ENCODE measurements around the gene RALGPS2. TPM values are rescaled to one million over a fixed set of nuclear protein-coding genes. Genes with fewer than 3 reads are reported as not detected.
"Not testable (repeated sequence)": the region's sequence is repeated elsewhere in the genome, so short reads cannot be mapped to it uniquely, and the experiment has no call there.

RALGPS2 gene
- total and polyA plus RNA-seq, 2 experiments from 2014 or later = 18.1 to 49.6 TPM

DNA sequence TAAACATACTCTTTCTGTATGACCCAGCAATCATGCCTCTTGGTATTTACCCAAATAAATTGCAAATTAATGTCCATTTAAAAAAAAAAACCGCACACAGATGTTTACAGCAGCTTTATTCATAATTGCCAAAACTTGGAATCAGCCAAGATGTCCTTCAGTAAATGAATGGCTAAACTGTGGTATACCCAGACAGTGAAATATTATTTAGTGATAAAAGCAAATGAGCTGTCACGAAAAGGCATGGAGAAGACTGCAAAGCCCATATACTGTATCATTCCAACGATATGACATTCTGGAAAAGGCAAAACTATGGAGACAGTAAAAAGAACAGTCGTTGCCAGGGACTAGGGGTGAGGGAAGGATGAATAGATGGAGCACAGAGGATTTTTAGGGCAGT, 223.6 kb downstream of the RALGPS2 start:
- no peaks in the 10 kb centered on the region for H3K27me3 ChIP-seq (replicated peaks; ENCODE audit: insufficient read depth)
- no peak for DNase-seq
- no peak overlapping the region for H3K27ac ChIP-seq
- no peaks in the 10 kb centered on the region for H4K20me1 ChIP-seq (ENCODE audit: insufficient read depth)
- no peak overlapping the region for H2AFZ ChIP-seq
- H3K4me1 ChIP-seq (ENCODE audit: insufficient read depth) = no peaks in the 10 kb centered on the region; the same call in 1 of the 2 replicates
- H3F3A ChIP-seq (ENCODE audit: insufficient read depth) = 0 out of 2 replicates have a peak, but pooled peaks cover 5% of the 10 kb centered on the region
- no peaks in the 10 kb centered on the region for H3K36me3 ChIP-seq (ENCODE audit: low read depth)
- no peaks in the 10 kb centered on the region for H3K9me3 ChIP-seq (ENCODE audit: low read depth)
- in situ Hi-C loops (cut with MboI) = no loop called here
- H3K79me2 ChIP-seq (ENCODE audit: insufficient read depth) = no peaks in the 10 kb centered on the region
- no peak for TF ChIP-seq EZH2phosphoT487 (IDR thresholded peaks at IDR 0.05; ENCODE audit: insufficient read depth, low read depth)
- TF ChIP-seq EZH2 (IDR thresholded peaks at IDR 0.05; ENCODE audit: insufficient read depth, poor library complexity, severe bottlenecking) = no peak
- 88 to 90% methylated on average over 4 of the region's 4 CpGs for WGBS, 2 experiments (ENCODE audit: low coverage in 1 of 2, low lambda C conversion rate in 2 of 2, missing lambda C conversion rate in 2 of 2)
- H3K4me2 ChIP-seq (ENCODE audit: unreplicated experiment) = no peak overlapping the region
- no peak overlapping the region for H3K9ac ChIP-seq
- H3K9me2 ChIP-seq (ENCODE audit: insufficient read depth) = no peaks in the 10 kb centered on the region
- H3K4me3 ChIP-seq = no peak overlapping the region

DNA sequence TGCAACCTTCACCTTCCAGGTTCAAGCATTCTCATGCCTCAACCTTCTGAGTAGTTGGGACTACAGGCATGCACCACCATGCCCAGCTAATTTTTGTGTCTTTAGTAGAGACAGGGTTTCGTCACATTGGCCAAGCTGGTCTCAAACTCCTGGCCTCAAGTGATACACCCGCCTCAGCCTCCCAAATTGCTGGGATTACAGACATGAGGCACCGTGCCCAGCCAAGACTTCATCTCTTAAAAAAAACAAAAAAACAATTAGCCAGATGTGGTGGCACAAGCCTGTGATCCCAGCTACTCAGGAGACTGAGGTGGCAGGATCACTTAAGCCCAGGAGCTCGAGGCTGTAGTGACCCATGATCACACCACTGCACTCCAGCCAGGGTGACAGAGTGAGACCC, 224.8 kb downstream of the RALGPS2 start:
- H3K4me1 ChIP-seq (ENCODE audit: insufficient read depth); H3K9me2 ChIP-seq (ENCODE audit: insufficient read depth); H3F3A ChIP-seq (ENCODE audit: insufficient read depth); H3K27ac ChIP-seq; H2AFZ ChIP-seq; H3K36me3 ChIP-seq (ENCODE audit: low read depth); H3K79me2 ChIP-seq (ENCODE audit: insufficient read depth); DNase-seq; H4K20me1 ChIP-seq (ENCODE audit: insufficient read depth); H3K4me3 ChIP-seq; in situ Hi-C loops (cut with MboI); H3K27me3 ChIP-seq (replicated peaks; ENCODE audit: insufficient read depth); H3K9ac ChIP-seq; H3K9me3 ChIP-seq (ENCODE audit: low read depth); H3K4me2 ChIP-seq (ENCODE audit: unreplicated experiment): not testable (repeated sequence)
- 39 to 50% methylated on average over 4 of the region's 4 CpGs for WGBS, 2 experiments (ENCODE audit: low coverage in 1 of 2, low lambda C conversion rate in 2 of 2, missing lambda C conversion rate in 2 of 2)

DNA sequence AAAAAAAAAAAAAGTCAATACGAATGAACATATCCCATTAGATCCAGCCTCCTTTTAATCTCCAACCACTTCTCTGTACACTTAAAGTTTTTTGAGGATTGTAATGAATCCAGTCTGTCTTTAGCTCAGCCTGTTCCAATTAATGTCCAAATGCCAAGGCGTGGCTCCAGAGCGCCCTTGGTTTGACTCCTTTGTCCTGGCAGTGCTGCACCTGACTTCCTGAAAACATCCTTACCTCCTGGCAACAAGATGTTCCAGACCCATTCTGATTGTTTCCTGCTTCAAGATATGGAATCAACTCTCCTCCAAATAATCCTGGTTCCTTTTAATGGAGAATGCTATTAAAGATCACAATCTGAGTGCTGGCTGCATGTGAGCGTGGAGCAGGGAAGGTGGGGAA, 226.6 kb downstream of the RALGPS2 start:
- H3K9me3 ChIP-seq (ENCODE audit: low read depth) = no peaks in the 10 kb centered on the region
- no peak overlapping the region for H3K4me3 ChIP-seq
- 0 out of 2 replicates have a peak, but pooled peaks cover 5% of the 10 kb centered on the region for H3F3A ChIP-seq (ENCODE audit: insufficient read depth)
- no peaks in the 10 kb centered on the region for H3K9me2 ChIP-seq (ENCODE audit: insufficient read depth)
- H3K4me2 ChIP-seq (ENCODE audit: unreplicated experiment) = no peak overlapping the region
- no peak overlapping the region for H3K9ac ChIP-seq
- no peaks in the 10 kb centered on the region for H3K36me3 ChIP-seq (ENCODE audit: low read depth)
- no peak overlapping the region for H3K27ac ChIP-seq
- H3K79me2 ChIP-seq (ENCODE audit: insufficient read depth) = no peaks in the 10 kb centered on the region
- no peaks in the 10 kb centered on the region for H4K20me1 ChIP-seq (ENCODE audit: insufficient read depth)
- no peaks in the 10 kb centered on the region for H3K27me3 ChIP-seq (replicated peaks; ENCODE audit: insufficient read depth)
- H3K4me1 ChIP-seq (ENCODE audit: insufficient read depth) = peaks cover 4% of the 10 kb centered on the region; the same call in 1 of the 2 replicates
- 61 to 68% methylated on average over 4 of the region's 4 CpGs for WGBS, 2 experiments (ENCODE audit: low coverage in 1 of 2, low lambda C conversion rate in 2 of 2, missing lambda C conversion rate in 2 of 2)
- H2AFZ ChIP-seq = no peak overlapping the region
- in situ Hi-C loops (cut with MboI) = no loop called here
- no peak for DNase-seq
- TF ChIP-seq EZH2 (IDR thresholded peaks at IDR 0.05; ENCODE audit: insufficient read depth, poor library complexity, severe bottlenecking) (no peak), EZH2phosphoT487 (IDR thresholded peaks at IDR 0.05; ENCODE audit: insufficient read depth, low read depth) (no peak)

DNA sequence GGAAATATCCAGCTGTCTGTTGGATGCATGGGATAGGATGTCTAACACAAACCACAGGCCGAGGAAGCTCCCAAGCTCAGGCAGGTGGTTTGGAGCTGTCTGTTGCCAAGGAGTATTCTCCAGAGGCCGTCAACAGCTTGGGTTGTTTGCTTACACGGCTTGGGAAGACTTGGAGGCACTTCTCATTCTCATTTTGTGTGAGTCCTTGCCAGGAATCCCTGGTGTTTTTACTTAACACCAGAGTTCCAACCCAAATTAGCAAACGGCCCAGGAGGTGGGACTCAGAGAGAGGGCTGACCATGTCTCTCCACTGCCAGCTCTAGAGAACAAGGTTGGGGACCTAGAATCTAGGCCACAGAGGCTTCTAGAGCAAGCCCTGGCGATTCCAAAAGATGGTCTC, 228.0 kb downstream of the RALGPS2 start:
- WGBS, 2 experiments (ENCODE audit: low coverage in 1 of 2, low lambda C conversion rate in 2 of 2, missing lambda C conversion rate in 2 of 2) = 30 to 34% methylated on average over 5 of the region's 5 CpGs
- Histone ChIP-seq H3K79me2 (ENCODE audit: insufficient read depth) (no peaks in the 10 kb centered on the region), H3F3A (ENCODE audit: insufficient read depth) (0 out of 2 replicates have a peak, but pooled peaks cover 5% of the 10 kb centered on the region), H4K20me1 (ENCODE audit: insufficient read depth) (no peaks in the 10 kb centered on the region), H2AFZ (no peak overlapping the region), H3K36me3 (ENCODE audit: low read depth) (no peaks in the 10 kb centered on the region), H3K4me1 (ENCODE audit: insufficient read depth) (peaks cover 4% of the 10 kb centered on the region; the same call in 1 of the 2 replicates), H3K4me2 (ENCODE audit: unreplicated experiment) (no peak overlapping the region), H3K9ac (no peak overlapping the region), H3K9me2 (ENCODE audit: insufficient read depth) (no peaks in the 10 kb centered on the region), H3K27ac (no peak overlapping the region), H3K27me3 (replicated peaks; ENCODE audit: insufficient read depth) (no peaks in the 10 kb centered on the region), H3K4me3 (no peak overlapping the region), H3K9me3 (ENCODE audit: low read depth) (no peaks in the 10 kb centered on the region)
- DNase-seq = no peak
- no peak for TF ChIP-seq EZH2phosphoT487 (IDR thresholded peaks at IDR 0.05; ENCODE audit: insufficient read depth, low read depth)
- no peak for TF ChIP-seq EZH2 (IDR thresholded peaks at IDR 0.05; ENCODE audit: insufficient read depth, poor library complexity, severe bottlenecking)
- in situ Hi-C loops (cut with MboI) = no loop called here
